Neural cell (in vitro differentiated cells): ENCODE data around the gene PLCZ1.

Source experiments
- EP300 ChIP-seq: fragments of 450-650 bp; conservative IDR thresholded peaks from 2 replicates; pipeline ENCODE4 v1.6.1; 2014; ENCODE audit warnings: antibody characterized with exemption, mild to moderate bottlenecking, moderate library complexity; ENCODE audit not compliant: poor library complexity, severe bottlenecking
- EZH2 ChIP-seq: fragments of 200-600, 300-800 bp; shearing (Covaris generic), sonication (generic); IDR thresholded peaks from 2 replicates; pipeline ENCODE4 v1.6.1; 2014; ENCODE audit warnings: antibody characterized with exemption, low read length, borderline replicate concordance, mild to moderate bottlenecking; ENCODE audit not compliant: insufficient read depth, poor library complexity, severe bottlenecking
- RAD21 ChIP-seq: fragments of 450-650 bp; conservative IDR thresholded peaks from 2 replicates; pipeline ENCODE4 v1.6.1; 2014; ENCODE audit warnings: antibody characterized with exemption, mild to moderate bottlenecking, moderate library complexity
- SMC3 ChIP-seq: fragments of 450-650 bp; conservative IDR thresholded peaks from 2 replicates; pipeline ENCODE4 v1.6.1; 2014; ENCODE audit warnings: antibody characterized with exemption, mild to moderate bottlenecking, moderate library complexity; ENCODE audit not compliant: poor library complexity
- TF ChIP-seq, protein P1 (sequence below): fragments of 450-650 bp; IDR thresholded peaks from 2 replicates; pipeline ENCODE4 v1.5.1; 2014; ENCODE audit warnings: antibody characterized with exemption, mild to moderate bottlenecking, moderate library complexity; ENCODE audit not compliant: poor library complexity, severe bottlenecking

DNA sequence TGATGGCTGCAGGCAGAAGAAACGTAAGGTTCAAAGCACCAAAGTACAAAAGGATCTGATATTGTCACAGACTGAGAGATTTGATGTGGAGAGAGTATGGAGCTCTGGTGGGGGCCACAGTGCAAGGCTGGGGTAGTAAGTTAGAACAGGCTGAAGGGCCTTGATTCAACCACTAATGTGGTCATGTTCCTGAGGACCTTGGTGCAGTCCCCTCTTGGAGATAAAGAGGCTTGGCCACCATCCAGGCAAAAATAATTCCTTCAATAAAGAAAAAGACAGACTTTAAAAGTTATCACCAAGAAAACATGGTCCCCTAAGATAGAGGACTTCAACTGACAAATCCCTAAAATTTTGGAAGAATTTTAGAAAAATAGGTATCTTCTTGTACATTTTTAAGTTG lies 17.5 kb upstream of the PLCZ1 start:
- TF ChIP-seq EP300 (no peak), RAD21 (no peak), SMC3 (no peak), EZH2 (no peak)
- TF ChIP-seq, protein P1, sequence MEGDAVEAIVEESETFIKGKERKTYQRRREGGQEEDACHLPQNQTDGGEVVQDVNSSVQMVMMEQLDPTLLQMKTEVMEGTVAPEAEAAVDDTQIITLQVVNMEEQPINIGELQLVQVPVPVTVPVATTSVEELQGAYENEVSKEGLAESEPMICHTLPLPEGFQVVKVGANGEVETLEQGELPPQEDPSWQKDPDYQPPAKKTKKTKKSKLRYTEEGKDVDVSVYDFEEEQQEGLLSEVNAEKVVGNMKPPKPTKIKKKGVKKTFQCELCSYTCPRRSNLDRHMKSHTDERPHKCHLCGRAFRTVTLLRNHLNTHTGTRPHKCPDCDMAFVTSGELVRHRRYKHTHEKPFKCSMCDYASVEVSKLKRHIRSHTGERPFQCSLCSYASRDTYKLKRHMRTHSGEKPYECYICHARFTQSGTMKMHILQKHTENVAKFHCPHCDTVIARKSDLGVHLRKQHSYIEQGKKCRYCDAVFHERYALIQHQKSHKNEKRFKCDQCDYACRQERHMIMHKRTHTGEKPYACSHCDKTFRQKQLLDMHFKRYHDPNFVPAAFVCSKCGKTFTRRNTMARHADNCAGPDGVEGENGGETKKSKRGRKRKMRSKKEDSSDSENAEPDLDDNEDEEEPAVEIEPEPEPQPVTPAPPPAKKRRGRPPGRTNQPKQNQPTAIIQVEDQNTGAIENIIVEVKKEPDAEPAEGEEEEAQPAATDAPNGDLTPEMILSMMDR = no peak
